WERI-Rb-1 (cell line): ENCODE measurements around the gene PDE2A.

Experiments used
- DNase-seq: peaks from one replicate; pipeline ENCODE4 v3.0.0-alpha.2; 2020
- H3K27ac ChIP-seq: fragments of 250-450 bp; sonication (Bioruptor Pico); 2 replicates; pipeline ENCODE4 v1.5.1; 2020; ENCODE audit warnings: mild to moderate bottlenecking, moderate library complexity
- H3K27me3 ChIP-seq: fragments of 250-450 bp; sonication (Bioruptor Pico); 2 replicates; pipeline ENCODE4 v1.5.1; 2021; ENCODE audit warnings: mild to moderate bottlenecking, low read depth, moderate library complexity; ENCODE audit not compliant: insufficient read depth, severe bottlenecking
- H3K36me3 ChIP-seq: fragments of 250-450 bp; sonication (Bioruptor Pico); 2 replicates; pipeline ENCODE4 v1.5.1; 2020; ENCODE audit warnings: mild to moderate bottlenecking, moderate library complexity
- H3K4me3 ChIP-seq: 2 replicates; pipeline ENCODE4 v1.5.1; 2011; ENCODE audit warnings: low read depth, mild to moderate bottlenecking, control low read depth, low read length
- H3K9me3 ChIP-seq: fragments of 250-450 bp; sonication (Bioruptor Pico); 2 replicates; pipeline ENCODE4 v1.5.1; 2021; ENCODE audit warnings: mild to moderate bottlenecking, moderate library complexity; ENCODE audit not compliant: severe bottlenecking
- TF ChIP-seq, protein P1 (sequence below): IDR thresholded peaks from 2 replicates; pipeline ENCODE4 v1.5.1; 2011; ENCODE audit warnings: low read depth, mild to moderate bottlenecking, control low read depth, inconsistent platforms, low read length

The PDE2A gene

DNA sequence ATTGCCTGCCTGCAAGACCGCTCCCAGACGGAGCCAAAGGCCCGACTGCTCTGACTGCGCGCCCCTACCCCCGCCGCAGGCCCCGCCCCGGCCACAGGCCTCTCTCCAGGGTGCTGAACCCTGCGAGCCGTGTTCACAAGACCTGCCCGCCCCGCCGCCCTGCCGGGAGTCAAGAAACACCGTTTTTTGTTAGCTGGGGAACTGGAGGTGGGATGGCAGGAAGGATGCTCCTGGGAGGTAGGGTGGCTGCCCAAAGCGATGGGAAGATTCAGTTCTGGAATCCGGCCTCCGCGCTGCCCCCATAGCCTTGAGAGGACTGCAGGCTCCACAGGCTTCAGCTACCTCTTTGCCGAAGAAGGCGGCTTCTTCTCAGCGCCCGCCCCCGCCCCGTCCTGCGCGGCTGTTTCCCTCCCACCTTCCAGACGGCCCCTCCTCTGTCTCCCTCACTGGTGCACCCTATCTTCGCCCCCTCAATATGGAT, 2.7 kb upstream of the PDE2A start:
- no peaks in the 10 kb centered on the region for H3K27me3 ChIP-seq
- H3K9me3 ChIP-seq, result no peaks in the 10 kb centered on the region
- DNase-seq, result no peak
- no peak overlapping the region for H3K27ac ChIP-seq
- H3K4me3 ChIP-seq, result no peak overlapping the region
- TF ChIP-seq, protein P1, sequence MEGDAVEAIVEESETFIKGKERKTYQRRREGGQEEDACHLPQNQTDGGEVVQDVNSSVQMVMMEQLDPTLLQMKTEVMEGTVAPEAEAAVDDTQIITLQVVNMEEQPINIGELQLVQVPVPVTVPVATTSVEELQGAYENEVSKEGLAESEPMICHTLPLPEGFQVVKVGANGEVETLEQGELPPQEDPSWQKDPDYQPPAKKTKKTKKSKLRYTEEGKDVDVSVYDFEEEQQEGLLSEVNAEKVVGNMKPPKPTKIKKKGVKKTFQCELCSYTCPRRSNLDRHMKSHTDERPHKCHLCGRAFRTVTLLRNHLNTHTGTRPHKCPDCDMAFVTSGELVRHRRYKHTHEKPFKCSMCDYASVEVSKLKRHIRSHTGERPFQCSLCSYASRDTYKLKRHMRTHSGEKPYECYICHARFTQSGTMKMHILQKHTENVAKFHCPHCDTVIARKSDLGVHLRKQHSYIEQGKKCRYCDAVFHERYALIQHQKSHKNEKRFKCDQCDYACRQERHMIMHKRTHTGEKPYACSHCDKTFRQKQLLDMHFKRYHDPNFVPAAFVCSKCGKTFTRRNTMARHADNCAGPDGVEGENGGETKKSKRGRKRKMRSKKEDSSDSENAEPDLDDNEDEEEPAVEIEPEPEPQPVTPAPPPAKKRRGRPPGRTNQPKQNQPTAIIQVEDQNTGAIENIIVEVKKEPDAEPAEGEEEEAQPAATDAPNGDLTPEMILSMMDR, result no peak
- no peaks in the 10 kb centered on the region for H3K36me3 ChIP-seq

DNA sequence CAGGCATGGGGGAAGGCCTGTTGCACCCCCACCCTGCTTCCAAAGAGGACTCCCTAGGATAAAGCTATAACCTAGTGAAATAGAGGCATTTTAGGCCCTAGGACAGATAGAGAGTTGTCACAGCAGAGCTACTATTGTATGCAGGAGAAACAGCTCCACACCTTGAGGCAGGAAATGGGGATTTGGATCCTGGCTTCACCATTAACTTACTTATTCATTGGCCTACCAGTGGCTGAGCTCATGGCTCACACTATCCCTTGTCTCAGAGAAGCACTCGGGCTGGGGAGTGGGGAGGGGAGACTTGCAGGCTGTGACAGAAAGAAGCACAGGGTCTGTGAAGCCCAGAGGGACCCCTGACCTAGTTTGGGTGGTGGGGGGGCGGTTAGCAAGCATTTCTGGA, 999 bp upstream of the PDE2A start:
- no peaks in the 10 kb centered on the region for H3K36me3 ChIP-seq
- DNase-seq, result no peak
- H3K27ac ChIP-seq, result peak overlapping the region; percentile 49; the same call in 1 of the 2 replicates
- no peaks in the 10 kb centered on the region for H3K27me3 ChIP-seq
- TF ChIP-seq, protein P1, result no peak
- no peak overlapping the region for H3K4me3 ChIP-seq
- H3K9me3 ChIP-seq, result no peaks in the 10 kb centered on the region

DNA sequence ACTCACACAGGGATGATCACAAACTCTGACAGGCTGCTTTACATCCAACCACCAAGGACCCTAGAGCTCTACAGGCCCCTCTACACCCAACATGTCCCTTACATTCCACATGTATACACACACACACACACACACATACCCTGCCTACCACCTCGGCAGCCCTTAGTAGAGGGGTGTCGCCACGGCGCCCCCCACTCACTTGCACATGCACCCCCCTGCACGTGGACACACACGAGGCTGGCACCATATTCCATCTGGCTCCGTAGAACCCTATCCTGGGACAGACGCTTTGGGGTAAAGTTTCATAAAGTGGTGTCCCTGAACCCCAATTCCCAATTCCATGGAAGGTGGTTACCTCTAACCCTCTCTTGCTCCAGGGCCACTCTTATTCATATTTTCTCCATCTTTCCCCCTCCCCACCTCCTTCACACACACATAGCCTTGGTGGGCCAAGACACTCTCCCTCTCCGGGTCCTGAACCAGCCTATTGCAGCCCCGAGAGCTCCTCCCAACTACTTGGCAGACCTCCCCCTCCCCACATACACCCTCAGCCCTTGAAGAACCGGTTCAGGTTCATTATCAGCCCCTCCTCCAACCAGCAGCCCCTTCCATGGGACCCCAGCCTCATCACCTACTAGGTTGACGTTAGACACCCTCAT, 809 bp downstream of the PDE2A start:
- no peaks in the 10 kb centered on the region for H3K27me3 ChIP-seq
- H3K36me3 ChIP-seq, result no peaks in the 10 kb centered on the region
- H3K4me3 ChIP-seq, result peak overlapping the region; percentile 48
- TF ChIP-seq, protein P1, result no peak
- no peak overlapping the region; the same call in 1 of the 2 replicates for H3K27ac ChIP-seq
- DNase-seq, result no peak
- H3K9me3 ChIP-seq, result no peaks in the 10 kb centered on the region

DNA sequence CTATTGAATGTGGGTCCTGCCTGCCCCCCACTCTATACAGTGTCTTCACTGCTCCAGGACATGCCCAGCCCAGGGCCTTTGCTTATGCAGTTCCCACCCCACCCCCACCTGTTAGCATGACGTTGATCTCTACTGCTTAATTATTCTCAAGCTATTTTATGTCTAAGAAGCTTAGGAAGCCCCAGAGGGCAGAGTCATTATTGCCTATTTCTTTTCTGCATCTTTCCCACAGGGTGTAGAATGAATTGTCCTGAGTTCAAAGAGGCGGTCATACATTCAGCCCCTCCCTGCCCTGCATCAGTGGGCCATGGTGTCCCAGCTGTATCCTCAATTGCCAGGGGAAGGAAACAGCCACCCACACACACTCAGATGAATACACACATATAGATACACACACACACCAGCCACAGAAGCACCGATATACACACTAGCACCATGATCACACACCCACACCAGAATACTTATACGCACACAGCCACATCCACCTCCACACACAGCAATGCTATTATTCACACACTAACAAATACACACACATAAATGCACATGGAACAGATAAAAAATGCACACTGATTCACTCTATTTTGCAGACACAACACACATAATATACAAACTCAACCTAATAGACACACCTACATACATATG, 1.5 kb downstream of the PDE2A start:
- no peak overlapping the region for H3K4me3 ChIP-seq
- DNase-seq, result no peak
- H3K27ac ChIP-seq, result no peak overlapping the region
- TF ChIP-seq, protein P1, result no peak
- H3K27me3 ChIP-seq, result no peaks in the 10 kb centered on the region
- H3K9me3 ChIP-seq, result no peaks in the 10 kb centered on the region
- 0 out of 2 replicates have a peak, but pooled peaks cover 3% of the 10 kb centered on the region for H3K36me3 ChIP-seq

DNA sequence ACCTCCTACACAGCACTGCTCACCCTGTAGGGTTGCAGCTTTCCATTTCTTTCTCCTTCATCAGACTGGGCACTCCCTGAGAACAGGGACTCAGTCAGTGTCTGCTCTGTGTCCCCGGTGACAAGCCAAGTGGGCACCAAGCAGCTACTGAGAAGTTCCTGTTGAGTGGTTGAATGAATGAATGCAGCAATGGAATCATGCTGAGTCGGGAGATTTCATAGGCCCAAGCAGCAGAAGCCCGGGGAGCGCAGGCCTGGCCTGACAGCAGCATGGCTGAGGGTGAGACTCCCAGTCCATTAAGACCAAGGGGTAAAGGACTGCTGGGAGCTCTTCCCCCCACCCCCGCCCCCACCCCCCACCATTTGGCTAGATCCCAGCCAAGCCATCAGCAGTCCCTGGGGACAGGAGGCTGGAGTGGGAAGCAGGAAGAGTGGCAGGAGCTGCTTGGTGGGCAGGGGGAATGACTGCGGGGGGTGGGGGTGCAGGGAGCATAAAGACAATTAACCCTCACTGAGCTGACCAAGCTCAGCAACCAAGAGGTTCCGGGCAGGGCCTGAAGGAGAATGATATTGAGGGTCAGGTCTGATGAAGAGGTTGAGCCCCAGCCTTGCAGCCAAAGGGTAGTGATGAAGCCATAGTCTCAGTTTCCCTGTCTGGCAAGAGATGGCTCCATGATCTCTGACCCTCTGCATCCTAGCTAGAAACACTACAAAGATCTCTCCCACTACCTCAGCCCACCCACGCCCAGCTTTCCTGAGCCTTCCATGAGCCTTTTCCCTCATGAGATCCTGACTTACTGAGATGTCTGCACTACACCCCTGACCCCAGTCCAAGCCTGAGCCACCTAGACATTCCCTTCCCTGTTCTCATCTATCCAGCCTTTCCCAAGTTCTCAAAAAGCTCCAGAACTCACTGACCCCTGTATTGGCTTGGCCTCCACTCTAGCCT, 2.8 kb downstream of the PDE2A start:
- DNase-seq, result no peak
- peaks cover 6% of the 10 kb centered on the region for H3K9me3 ChIP-seq
- no peak overlapping the region for H3K4me3 ChIP-seq
- H3K27me3 ChIP-seq, result no peaks in the 10 kb centered on the region
- TF ChIP-seq, protein P1, result no peak
- peaks cover 7% of the 10 kb centered on the region for H3K36me3 ChIP-seq
- H3K27ac ChIP-seq, result no peak overlapping the region
